Hematopoietic multipotent progenitor cell treated with erythropoietin and hydrocortisone succinate and interleukin-3 and kit ligand, for 8 days (in vitro differentiated cells): ENCODE measurements around the gene FAM184A.
"Not testable (repeated sequence)": the region's sequence is repeated elsewhere in the genome, so short reads cannot be mapped to it uniquely, and the experiment has no call there.

Experiments used
- DNase-seq: peaks from one replicate; pipeline ENCODE4 v3.0.0-alpha.2; 2015

Gene FAM184A

DNA sequence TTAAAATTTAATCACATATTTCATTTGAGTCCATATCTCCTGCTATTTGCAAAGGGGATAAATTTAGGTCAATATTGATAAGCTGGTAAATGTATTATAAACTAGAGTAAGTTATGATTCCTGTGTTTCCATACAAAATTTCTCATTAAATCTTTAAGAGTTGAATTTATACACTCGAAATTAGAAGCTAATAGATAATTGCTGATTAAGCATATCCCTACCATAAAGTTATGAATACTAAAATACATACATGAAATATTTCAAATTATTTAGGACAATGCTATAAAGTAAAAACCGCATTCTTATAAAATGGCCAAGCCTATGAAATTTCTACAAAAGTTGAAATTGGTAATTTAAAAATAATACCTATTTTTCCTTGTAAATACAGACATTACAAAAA is 71.5 kb downstream of the FAM184A start:
- no peak for DNase-seq

DNA sequence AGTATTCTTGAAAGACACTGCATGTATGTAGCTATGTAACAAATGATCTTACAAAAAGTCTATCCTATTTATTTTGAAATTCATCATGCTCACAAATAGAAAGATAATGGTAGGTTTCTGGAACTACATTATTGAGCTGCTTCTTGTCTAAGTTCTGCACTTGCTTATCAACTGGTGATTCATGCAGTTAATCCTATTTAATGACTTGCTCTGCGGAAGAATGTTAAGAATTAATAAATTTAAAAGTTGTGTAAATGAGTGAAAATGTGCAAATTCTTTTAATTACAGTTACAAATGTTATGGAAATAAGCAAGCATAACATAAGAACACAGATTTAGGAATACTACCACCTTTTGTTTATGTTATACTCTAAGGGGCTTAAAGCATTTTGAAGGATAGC is 76.4 kb downstream of the FAM184A start:
- no peak for DNase-seq

DNA sequence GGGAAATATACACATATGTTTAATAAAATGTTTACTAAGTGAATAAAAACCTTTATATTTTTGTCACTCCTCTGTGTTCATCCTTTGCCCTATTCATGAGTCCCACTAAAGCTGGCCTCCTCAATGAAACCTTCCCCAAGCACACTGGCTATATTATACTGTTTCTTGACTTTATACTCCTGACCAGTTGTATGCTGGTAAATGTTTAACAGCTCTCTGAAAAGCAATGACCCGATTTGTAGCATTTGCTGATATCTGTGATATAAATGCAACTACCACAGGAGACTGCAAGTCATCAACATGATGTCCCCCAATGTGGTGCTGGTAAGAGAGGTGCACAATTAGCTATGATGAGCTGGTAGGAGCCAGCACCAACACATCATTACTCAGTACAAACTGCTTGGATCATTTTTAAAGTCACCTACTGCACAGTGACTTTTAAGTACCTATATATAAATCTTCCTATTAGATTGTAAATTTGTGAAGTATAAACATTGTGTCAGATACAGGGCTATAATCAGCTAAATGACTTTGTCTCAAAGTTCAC is 78.9 kb downstream of the FAM184A start:
- no peak for DNase-seq

DNA sequence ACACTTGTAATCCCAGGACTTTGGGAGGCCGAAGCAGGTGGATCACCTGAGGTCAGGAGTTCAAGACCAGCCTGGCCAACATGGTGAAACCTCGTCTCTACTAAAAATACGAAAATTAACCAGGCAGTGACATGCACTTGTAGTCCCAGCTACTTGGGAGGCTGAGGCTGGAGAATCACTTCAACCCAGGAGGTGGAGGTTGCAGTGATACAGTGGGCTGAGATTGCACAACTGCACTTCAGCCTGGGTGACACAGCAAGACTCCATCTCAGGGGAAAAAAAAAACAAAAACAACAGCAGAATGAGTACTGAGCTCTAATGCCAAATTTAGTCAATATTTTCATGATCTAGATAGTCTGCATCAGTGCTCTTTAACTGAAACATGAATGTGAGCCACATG is 81.0 kb downstream of the FAM184A start:
- DNase-seq: not testable (repeated sequence)

DNA sequence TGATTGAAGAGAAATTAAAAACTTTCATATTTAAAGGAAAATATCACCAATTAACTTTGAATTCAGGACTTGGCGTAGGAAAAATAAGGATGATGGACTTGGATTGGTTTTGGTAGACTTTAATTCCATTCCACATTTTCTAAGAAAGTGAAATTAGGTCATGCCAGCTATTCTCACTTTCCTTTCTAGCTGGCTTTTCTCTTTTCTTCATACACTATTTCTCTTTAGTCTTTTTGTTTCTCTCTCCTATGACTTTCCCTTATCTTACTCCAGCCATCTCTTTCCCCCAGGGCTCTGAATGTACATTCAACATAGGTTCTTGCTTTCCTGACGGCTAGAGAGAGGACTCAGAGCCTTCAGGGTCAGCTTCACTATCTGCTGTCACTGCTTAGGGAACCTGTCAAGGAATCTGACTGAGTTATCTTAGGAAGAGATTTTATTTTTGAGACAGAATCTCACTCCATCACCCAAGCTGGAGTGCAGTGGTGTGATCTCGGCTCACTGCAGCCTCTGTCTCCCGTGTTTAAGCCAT is 82.1 kb downstream of the FAM184A start:
- DNase-seq: no peak

DNA sequence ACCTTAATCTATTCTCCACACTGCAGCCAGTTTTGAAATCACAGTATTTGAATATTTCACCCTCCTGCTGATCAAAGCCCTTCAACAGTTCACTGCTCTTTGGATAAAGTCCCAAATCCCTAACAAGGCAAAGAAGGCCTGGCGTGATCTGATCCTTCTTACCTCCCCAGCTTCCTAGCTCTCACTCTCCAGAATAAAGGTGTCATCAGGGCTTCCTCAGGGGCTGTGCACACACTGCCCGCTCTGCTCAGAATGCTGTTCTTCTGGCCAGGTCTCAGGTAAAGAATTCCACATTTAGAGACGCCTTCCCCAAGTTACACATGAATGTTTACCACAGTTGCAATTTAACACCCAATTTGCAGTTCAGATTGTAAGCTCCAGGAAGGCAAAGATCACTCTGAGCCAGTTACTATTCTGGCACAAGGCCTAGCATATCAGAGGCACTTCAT is 84.6 kb downstream of the FAM184A start:
- no peak for DNase-seq

DNA sequence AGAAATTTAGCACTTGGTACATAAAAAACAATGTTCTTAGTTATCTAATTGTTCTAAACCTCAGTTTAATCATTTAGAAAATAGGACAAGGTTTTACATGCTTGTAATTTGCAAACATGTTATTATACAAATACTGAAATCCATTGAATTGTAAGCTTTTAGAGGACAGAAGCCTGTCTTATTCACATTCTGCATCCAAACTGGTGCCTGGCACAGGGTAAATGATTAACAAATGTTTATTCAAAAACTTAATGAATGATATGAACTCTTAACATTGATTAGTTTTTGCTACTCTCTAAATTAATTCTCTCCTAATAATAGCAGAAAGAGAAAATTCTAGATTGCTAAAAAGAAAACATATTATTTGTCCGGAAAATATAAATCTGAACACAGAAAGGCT is 85.1 kb downstream of the FAM184A start:
- DNase-seq: no peak

DNA sequence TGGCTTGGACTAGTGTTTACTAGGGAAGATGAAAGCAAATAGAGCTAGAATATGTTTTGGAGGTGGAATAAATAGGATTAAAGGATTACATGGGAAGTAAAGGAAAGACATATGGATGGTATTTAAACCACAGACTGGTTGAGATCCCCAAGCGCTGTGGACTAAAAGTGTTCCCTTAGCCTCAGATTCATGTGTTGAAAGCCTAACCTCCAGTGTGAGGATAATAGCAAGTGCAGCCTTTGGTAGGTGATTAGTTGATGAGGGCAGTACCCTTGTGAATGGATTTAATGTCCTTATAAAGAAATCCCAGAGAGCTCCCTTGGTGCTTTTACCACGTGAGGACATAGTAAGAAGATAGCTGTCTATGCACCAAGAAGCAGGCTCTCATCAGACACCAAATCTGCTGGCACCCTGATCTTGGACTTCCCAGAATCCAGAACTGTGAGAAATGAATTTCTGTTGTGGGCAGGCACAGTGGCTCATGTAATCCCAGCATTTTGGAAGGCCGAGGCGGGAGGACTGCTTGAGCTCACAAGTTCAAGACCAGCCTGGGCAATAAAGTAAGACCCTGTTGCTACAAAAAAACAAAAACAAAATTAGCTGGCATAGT is 86.2 kb downstream of the FAM184A start:
- DNase-seq: no peak

DNA sequence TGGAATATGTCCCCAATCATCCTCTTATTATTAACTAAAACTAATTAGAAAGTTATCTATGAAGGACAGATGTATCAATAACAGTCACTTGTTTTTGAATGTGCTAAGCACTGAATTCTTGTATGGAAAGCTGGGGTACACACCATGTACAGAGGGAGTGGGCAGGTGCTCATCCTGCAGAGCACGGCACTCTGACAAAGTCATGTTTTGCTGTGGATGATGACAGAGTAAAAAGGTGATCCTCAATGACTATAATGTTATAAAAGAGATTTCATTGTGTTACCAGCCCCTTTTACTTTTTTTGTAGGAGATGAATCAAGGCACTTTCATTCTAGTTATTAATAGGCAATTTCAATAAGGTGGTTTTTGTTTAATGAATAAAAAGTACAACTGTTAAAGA is 92.2 kb downstream of the FAM184A start:
- DNase-seq: no peak

DNA sequence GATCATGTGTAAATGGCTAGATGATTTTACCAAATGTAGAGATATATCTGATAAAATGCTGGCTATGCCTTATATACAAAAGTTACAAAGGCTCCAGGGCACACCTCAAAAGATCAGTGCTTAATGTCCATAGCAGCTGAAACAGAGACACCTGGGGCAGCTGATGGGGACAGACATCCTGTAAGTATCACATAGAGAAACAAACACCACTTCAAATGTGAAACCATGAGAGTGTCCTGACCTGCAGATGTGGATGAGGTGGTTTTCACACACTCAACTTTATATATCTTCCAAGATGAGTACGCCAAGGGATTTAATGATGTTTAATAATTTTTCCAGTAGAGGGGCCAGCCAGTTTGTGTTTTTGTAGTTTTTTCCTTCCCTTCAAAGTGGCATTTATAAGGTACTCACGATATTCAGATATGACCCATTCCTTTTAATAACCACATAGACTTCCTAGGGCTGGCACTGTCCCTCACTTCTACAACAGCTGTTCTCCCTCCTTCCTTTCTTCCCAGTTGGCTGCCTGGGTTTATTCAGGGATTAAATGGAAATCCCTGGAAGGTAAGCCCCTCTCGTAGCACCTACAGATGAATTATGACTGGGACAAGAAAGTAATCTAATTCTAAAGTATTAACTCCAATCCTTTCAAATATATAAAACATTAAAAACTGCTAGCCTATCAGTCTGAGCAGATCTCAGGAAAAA is 93.2 kb downstream of the FAM184A start:
- no peak for DNase-seq

DNA sequence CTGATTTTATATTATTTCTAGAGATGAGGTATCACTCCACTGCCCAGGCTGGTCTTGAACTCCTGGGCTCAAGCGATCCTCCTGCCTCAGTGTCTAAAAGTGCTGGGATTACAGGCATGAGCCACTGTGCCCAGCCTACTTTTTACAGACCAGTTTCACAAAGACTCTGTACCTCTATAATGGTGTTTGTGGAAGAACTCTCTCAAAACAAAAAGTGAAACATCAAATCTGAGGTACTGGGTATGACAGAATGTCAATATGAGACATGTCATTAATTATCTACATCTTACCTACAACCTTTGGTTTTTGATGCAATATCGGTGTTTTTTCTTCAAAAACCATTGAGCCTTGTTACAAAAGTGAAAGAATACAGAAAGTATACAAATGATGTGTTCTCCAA is 94.1 kb downstream of the FAM184A start:
- no peak for DNase-seq

DNA sequence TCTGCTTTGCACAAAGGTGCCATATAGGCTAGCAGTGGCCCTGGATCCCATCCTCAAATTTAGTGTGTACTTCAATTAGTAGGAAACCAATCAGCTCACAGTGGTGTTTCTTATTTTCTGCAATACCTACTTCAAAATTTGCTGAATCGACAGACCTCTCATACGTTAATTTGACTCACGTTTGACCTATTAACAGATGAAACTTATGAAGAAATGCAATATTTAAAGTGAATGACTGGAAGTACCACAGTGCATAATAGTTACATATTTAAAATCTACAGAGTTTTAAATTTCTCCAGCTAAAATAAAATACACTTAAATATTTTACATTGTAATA is 95.9 kb downstream of the FAM184A start:
- no peak for DNase-seq

DNA sequence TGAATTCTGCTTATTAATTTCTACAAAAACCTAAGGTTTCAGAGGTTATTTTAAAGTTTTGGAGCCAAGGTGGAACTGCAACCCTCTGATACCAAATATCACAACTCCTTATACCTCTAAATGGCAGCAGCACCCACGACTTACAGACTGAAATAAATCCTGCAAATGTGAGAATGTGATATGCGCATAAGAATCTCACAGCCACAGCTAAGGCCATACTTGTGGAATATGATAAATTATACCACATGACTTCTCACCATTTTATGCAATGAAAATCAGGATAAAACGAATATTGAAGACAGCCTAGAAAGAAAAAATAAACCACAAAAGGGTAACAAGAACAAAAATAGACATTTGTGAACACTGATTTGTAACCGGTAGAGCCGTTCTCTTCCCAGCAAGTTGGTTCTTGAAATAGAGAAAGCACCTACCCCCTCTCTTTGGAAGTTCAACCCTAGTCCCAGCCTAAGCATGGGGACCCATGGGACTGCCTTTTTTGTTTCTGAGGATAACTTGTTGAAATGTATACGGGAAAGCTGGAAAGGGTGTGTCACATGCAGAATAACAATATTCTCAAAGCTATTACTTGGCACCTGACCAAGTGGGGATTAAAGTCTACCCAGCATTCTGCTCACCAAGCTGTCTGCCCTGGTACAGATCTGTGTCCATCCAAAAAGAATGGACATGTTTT is 96.4 kb downstream of the FAM184A start:
- DNase-seq: no peak

DNA sequence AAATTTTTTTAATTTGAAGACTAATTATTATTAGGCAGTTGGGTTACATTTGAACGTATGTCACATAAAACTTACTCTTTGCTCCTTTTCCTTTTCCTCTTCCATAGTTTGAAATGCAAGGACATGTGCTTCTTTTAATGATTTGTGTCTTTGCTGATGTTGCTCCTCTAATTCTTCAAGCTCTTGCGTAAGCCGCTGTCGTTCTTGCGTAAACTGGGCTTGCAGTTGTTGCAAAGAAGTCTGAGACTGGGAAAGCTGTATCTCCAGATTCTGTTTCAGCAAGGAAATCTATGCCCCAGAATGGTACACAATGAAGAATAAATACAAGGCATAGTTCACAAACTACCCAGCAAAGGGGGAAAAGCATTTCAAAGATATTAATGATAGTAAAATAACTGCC is 98.4 kb downstream of the FAM184A start:
- DNase-seq: no peak

DNA sequence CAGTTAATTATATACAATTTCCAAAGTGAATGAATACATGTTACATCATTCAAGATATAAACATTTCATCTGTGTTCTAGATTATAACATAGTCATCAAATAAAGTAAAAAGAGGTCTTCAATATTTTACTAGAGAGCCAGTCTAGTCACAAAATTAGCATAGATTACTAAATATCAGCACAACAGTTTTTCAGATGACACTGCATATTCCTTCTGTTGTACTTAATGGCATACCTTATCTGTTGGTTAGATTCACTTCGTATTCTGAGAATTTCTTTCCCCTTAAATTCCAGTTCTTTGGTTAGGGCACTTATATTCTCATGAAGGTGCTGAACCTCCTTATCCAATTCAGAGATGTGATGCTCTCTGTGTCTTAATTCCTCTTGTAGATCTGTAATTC is 103.7 kb downstream of the FAM184A start:
- DNase-seq: peak; percentile 55

DNA sequence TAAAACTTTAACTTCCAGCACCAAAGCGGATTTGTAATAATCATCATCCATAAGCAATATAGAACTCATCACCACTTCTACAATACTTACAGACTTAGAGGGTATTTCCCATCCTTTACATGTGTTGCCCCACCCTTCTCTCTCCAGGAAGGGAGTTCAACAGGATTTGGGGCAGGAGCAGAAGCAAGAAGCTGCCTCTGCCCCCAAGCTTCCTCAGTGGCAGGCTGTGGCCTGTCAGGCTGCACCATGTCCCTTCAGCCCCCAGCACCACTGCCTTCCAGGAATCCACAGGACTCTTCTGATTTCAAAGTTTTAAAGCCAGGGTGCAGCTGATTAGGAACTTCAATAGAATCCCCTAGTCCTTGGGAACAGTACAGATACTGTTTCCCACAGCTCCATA is 106.8 kb downstream of the FAM184A start:
- no peak for DNase-seq

DNA sequence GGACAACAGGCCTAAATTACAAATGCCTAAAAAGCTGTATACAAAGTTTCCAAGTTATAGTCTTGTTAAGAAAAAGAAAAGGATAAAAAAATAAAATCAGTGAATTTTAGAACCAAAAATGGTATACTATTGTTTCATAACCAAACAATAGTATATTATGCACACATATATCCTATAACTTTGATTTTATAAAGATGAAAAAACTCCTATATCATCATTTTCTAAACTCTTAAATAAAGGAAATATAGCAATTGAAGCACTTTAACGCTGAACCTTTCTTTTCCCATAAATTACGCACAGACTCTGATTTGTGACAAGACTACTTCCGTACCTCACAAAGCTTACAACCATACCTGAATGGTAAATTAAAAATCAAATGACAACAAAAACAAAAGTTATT is 107.6 kb downstream of the FAM184A start:
- DNase-seq: no peak

DNA sequence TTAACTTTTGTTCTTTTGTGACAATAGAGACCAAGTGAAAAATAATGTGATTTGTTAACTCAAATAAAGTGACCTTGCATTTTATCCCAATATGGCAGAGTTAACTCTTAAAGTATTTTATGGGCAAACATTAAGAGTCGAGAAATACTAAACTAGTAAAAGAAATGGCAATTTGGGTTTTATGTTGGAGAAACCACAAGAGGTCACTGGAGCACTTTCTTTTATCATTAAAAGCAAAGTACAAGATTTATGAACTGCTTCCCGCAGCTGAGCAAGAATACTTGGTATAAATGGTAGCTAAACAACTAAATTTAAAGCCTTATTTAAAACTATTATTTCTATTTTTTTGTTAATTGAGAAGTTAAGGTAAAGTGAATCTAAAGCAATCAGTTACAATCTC is 110.0 kb downstream of the FAM184A start:
- peak; percentile 53 for DNase-seq

DNA sequence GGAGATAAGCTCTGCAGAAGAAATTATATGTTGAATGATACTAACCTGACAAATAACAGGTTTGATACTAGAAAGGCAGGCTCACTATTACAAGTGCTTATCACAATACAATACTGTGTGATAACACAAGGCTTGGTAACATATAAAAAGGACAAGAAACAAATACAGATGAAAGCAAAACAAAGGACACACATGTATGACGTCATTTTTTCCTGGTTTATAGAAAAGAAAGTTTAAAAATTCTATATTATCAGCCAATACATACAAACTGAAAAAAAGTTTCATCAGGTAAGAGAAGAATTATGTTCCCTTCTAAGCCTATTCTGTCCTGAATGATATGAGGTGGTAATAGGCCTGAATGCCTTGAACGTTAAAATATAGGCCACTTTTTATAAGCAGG is 111.2 kb downstream of the FAM184A start:
- no peak for DNase-seq

DNA sequence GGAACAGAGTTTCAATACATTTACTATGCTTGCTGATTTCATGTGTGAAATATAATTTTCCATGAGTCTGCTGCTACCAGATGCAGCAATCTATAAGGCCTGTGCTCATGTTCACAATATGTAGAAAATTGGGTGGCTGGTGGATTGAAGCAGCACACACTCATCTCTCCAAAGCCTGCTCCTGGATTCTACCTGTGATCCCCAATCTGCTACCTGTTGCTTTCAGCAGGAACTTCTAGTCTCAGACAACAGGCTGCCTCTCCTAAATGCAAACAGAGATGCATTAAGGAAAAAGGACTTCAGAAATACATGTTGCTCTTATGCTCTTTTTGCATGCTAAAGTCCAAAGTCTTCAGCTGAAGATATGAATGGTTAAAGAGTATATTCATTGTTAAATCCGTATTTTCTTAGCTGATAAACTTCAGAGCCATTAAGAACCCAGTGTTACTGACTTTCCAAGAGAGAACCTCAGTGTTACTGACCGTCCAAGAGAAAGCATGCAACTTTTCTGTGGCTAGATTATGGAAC is 112.6 kb downstream of the FAM184A start:
- no peak for DNase-seq

DNA sequence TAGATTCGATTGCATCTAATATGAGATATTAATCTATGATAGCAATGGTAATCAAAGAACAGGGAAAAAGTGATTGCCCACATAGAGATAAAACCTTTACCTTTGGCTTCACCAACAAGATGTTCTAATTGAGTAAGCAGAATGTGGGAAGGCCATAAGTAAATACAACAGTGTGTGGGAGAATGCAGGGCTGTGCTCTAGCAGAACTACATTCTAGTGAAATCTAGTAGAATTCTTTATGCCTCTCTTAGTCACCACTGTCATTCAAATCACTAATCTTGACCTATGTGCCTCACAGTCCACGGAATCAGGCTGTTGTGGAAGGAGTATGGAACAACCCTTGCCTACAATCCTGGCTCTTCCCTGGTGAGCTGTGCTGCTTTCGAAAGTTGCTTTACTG is 113.1 kb downstream of the FAM184A start:
- DNase-seq: no peak

DNA sequence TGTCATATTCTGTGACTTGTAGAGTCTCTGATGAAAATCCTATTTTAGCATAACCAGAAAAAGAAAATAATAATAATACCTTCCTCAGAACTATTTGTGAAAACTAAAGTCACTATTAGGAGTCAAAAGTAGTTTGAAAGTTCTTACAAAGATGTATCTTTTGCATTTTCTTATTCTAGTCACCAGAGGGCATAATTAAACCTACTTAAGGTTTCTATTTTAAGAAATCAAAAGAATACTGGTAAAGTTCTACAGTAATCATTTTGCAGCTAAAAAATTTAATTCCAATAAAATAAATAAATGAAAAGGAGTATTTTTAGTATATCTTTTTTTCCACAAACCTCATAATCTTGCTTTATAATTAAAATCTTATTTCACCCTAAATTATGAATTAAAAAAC is 115.5 kb downstream of the FAM184A start:
- DNase-seq: peak; percentile 19

DNA sequence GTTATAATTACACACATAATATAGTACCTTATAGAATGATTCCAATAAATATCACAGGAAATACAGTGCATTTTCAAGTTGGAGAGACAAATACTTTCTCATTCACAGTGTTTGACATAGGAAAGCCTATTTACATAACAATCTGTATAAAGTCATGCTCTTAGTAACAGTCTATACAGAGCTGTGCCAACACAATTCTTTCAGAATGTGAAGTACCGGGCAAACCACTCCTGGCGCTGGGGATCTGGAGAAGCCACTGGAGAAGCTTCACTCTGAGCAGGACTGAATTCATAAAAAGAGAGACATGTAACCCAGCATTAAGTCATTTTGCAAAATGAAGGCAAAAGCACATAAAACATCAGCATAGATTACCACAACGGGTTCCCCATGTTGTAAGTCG is 118.6 kb downstream of the FAM184A start:
- no peak for DNase-seq

DNA sequence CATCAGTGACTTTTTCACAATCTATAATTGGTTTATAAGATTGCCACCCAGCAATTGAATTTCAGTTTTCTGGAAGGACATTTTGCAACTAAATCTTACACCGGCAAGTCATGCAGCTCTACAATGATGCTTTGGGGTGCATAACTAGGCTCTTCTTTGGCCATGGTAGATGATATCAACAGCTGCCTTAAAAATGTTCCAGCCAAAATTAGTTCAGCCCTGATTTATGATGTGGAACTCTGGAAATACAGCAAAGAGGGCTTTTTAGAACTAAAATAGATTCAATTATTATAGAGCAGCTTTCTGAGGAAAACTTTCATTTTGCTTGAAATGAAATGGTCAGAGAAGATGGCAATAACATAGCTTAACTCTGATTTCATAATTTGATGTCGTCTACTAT is 125.1 kb downstream of the FAM184A start:
- no peak for DNase-seq
